ENCODE data around the gene USP16.

USP16 gene

DNA sequence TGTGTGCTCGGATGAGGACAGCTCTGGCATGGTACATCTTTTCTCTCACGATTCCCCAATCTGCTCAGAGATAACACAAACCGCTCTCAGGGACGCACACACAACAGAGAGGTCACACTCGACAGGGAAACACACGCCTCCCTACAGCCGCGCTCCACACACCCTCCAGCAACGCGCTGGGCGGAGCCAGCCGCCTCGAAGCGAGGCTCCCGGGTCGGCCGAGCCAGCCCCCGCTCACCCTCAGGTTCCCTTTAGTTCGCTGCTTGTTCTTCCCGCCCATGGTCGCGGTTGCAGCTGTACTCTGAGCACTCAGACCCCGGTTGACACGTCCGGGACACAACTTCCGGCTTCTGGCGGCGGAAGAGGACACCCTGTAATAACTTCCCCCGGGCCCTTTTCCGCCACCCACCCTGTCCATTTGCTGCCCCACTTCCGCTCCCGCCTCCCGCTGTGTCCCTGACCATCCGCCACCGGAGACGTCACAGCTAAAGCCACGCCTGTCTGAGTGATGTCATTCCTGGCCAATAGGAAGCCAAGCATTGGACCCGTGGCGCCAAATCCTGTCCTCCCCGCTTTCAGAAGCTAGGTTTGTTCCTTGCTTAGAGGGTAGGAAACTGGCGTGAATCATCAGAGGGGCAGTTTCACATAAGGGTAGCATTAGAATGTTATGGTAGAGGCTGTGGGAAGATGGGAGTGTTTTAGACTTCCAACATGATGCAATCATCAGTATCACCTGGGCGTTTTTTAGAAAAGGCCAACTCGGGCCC lies 31.8 kb upstream of the USP16 start, which contains the start of gene LTN1:
Gene LTN1 (minus strand): TSS at position 352 of the 767 bp plus-strand sequence. CDS start 72 bp downstream, at position 280.
- TF ChIP-seq, protein P1, sequence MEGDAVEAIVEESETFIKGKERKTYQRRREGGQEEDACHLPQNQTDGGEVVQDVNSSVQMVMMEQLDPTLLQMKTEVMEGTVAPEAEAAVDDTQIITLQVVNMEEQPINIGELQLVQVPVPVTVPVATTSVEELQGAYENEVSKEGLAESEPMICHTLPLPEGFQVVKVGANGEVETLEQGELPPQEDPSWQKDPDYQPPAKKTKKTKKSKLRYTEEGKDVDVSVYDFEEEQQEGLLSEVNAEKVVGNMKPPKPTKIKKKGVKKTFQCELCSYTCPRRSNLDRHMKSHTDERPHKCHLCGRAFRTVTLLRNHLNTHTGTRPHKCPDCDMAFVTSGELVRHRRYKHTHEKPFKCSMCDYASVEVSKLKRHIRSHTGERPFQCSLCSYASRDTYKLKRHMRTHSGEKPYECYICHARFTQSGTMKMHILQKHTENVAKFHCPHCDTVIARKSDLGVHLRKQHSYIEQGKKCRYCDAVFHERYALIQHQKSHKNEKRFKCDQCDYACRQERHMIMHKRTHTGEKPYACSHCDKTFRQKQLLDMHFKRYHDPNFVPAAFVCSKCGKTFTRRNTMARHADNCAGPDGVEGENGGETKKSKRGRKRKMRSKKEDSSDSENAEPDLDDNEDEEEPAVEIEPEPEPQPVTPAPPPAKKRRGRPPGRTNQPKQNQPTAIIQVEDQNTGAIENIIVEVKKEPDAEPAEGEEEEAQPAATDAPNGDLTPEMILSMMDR (IDR thresholded peaks at IDR 0.05; ENCODE audit: extremely low read depth, insufficient read depth, missing control alignments) = no peak
- in situ Hi-C loops (cut with MboI; ENCODE audit: low pct_unique_long_range_greater_than_20kb, low sequenced_read_pairs, unreplicated experiment) = no loop called here
- DNase-seq (ENCODE audit: low spot score) = peak; percentile 96

DNA sequence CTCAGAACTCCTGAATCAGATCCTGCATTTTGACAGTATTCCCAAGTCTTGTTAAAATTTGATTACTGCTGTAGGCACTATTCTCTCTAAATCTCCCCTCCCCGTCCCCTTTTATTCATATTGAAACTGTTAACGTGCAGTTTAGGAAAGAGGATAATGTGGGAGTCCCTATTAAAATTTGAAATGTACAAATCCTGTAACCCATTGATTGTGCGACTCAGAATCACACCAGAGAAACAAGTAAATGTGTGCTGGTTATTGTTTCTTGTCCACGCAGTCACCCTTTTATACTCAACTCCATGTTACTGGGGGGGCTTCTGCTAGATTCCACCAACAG lies 31.2 kb upstream of the USP16 start:
- TF ChIP-seq, protein P1 (IDR thresholded peaks at IDR 0.05; ENCODE audit: extremely low read depth, insufficient read depth, missing control alignments) = no peak
- in situ Hi-C loops (cut with MboI; ENCODE audit: low pct_unique_long_range_greater_than_20kb, low sequenced_read_pairs, unreplicated experiment) = no loop called here
- peak; percentile 17 for DNase-seq (ENCODE audit: low spot score)

DNA sequence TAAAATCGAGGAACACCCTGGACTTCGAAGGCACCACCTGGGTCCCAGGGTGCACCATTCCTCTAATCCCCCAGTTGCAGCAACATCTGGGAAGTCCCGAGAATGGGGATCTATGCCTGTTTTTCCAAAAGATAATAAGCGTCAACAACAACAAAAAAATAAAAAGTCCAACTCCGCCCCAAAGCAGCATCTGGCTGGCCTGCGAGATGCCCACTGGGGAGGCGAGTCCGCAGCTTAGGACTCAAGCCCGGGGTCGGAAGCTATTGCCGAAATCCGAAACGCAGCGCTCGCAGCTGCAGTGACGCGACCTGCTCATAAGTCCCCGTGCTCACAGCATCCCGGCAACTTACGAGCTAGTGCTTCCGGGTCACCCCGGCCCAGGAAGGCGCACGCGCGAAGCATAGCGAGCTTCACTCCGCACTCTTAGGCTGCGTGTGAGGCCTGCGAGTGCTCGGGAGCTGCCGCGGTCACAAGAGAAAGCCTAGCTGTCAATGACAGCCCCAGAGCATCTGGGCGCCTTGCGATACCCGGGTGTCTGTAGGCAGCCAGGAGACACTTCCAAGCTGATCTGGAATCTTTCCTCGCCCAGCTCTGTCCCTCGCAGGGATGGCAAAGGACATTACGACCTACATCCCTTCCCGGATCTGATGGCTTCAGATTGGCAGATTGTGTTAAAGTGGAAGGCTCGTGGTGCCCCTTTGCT lies 21.9 kb upstream of the USP16 start:
- DNase-seq (ENCODE audit: low spot score) = peak; percentile 94
- TF ChIP-seq, protein P1 (IDR thresholded peaks at IDR 0.05; ENCODE audit: extremely low read depth, insufficient read depth, missing control alignments) = no peak
- in situ Hi-C loops (cut with MboI; ENCODE audit: low pct_unique_long_range_greater_than_20kb, low sequenced_read_pairs, unreplicated experiment) = no loop called here

DNA sequence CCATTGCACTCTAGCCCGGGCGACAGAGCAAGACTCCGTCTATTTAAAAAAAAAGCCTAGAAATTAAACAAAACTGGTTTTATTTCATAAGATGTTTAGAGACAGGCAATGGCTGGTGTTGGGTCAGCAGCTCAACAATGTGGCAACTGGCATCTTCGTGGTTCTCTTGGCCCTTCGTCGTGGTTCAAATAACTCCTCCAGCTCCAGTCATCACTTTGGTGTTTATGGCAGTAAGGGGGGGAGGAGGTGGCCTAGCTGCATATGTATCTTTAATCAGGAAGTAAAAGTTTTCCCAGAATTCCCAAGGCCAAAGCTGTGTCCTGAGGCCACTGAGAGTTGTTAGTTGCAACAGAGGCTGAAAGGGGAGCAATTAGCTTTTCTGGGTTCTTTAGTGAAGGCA lies 18.8 kb upstream of the USP16 start:
- in situ Hi-C loops (cut with MboI; ENCODE audit: low pct_unique_long_range_greater_than_20kb, low sequenced_read_pairs, unreplicated experiment) = no loop called here
- TF ChIP-seq, protein P1 (IDR thresholded peaks at IDR 0.05; ENCODE audit: extremely low read depth, insufficient read depth, missing control alignments) = no peak
- no peak for DNase-seq (ENCODE audit: low spot score)

DNA sequence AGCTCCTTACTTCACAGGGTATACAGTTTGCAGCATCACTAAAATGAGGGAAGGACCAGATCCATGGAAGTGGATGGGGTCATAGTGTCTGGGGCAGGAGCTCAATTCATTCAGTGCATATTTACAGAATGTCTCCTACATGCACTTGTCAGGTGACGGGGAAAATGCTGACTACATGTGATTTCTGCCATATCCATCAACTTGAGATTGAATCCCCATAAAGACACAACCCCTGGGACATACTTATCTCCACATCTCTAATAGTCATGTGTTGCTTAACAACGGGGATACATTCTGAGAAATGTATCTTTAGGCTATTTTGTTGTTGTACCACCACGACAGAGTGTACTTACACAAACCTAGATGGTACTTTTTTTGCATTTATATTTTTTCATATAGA lies 17.3 kb upstream of the USP16 start:
- DNase-seq (ENCODE audit: low spot score) = no peak
- in situ Hi-C loops (cut with MboI; ENCODE audit: low pct_unique_long_range_greater_than_20kb, low sequenced_read_pairs, unreplicated experiment) = no loop called here
- TF ChIP-seq, protein P1 (IDR thresholded peaks at IDR 0.05; ENCODE audit: extremely low read depth, insufficient read depth, missing control alignments) = no peak

DNA sequence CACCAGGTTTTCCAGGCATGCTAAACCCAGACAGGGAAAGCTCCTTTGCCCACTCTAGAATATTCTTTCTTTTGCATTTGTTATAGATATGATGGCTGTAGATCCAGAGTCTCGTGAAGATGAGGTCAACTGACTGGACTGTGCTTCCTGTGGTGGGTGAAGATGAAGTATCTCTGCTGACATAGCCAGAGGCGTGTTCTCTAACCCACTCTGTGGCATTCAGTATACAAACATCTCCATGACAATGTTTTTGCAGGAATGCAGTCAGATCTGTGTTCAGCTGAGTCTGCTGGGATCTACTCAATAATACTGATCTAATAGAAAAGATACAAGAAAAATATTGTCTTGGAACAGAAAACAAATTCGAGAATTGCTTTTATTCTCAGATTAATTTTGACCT lies 16.7 kb upstream of the USP16 start:
- no peak for DNase-seq (ENCODE audit: low spot score)
- TF ChIP-seq, protein P1 (IDR thresholded peaks at IDR 0.05; ENCODE audit: extremely low read depth, insufficient read depth, missing control alignments) = no peak
- in situ Hi-C loops (cut with MboI; ENCODE audit: low pct_unique_long_range_greater_than_20kb, low sequenced_read_pairs, unreplicated experiment) = no loop called here
